Stimulated activated CD4-positive, alpha-beta T cell treated with anti-CD3 and anti-CD28 coated beads, Interleukin-2, amount 100 ng/mL, for 24 hours (primary cell): ENCODE measurements around the gene ANKS1A.
"Not testable (repeated sequence)": the region's sequence is repeated elsewhere in the genome, so short reads cannot be mapped to it uniquely, and the experiment has no call there.

Source experiments
- DNase-seq, 2 donors: peaks; one replicate each; pipeline ENCODE4 v3.0.0-alpha.2; 2020

The ANKS1A gene

GRCh38 chr6:35087361-35088280, 198.6 kb downstream of the ANKS1A start:
- DNase-seq, result no peak

GRCh38 chr6:35088281-35089215, 199.5 kb downstream of the ANKS1A start:
- DNase-seq, result no peak

- no peak for DNase-seq
These were observed 200.3 kb downstream of the ANKS1A start for GRCh38 chr6:35089216-35089934.

GRCh38 chr6:35089935-35090505, 201.0 kb downstream of the ANKS1A start:
- no peak for DNase-seq

- DNase-seq, result no peak
These were observed 201.7 kb downstream of the ANKS1A start for GRCh38 chr6:35090734-35091133.

GRCh38 chr6:35091346-35092083, 202.5 kb downstream of the ANKS1A start:
- no peak for DNase-seq

GRCh38 chr6:35092362-35093117, 203.5 kb downstream of the ANKS1A start:
- no peak for DNase-seq

GRCh38 chr6:35093118-35093445, 204.0 kb downstream of the ANKS1A start:
- DNase-seq, result no peak

GRCh38 chr6:35093783-35094182, 204.7 kb downstream of the ANKS1A start:
- DNase-seq, result no peak

GRCh38 chr6:35094183-35094582, 205.1 kb downstream of the ANKS1A start:
- no peak for DNase-seq

- no peak for DNase-seq
These were observed 207.2 kb downstream of the ANKS1A start for GRCh38 chr6:35096129-35096862.

GRCh38 chr6:35099116-35099515, 210.1 kb downstream of the ANKS1A start:
- no peak for DNase-seq

GRCh38 chr6:35105078-35105477, 216.0 kb downstream of the ANKS1A start:
- no peak for DNase-seq

GRCh38 chr6:35106061-35106460, 217.0 kb downstream of the ANKS1A start:
- DNase-seq, result not testable (repeated sequence)

- not testable (repeated sequence) for DNase-seq
These were observed 218.2 kb downstream of the ANKS1A start for GRCh38 chr6:35107208-35107607.

- DNase-seq, result not testable (repeated sequence)
These were observed 218.7 kb downstream of the ANKS1A start for GRCh38 chr6:35107761-35108160.

- DNase-seq, result no peak
These were observed 219.3 kb downstream of the ANKS1A start for GRCh38 chr6:35108309-35108885.

GRCh38 chr6:35120746-35121145, 231.7 kb downstream of the ANKS1A start:
- DNase-seq, result no peak

- no peak for DNase-seq
These were observed 235.3 kb downstream of the ANKS1A start for GRCh38 chr6:35124356-35124755.

- no peak for DNase-seq
These were observed 239.0 kb downstream of the ANKS1A start for GRCh38 chr6:35128042-35128441.
